Chondrocyte (in vitro differentiated cells): Measurements from ENCODE around the gene AGBL3. TPM values are rescaled to one million over a fixed set of nuclear protein-coding genes. Genes with fewer than 3 reads are reported as not detected.

Experiments used
- DNase-seq: peaks from one replicate; pipeline ENCODE4 v3.0.0; 2021; ENCODE audit warnings: mixed read lengths, low spot score
- H3K27ac Mint-ChIP-seq: one replicate; pipeline ENCODE4 v1.8.0; 2021; ENCODE audit warnings: mild to moderate bottlenecking, moderate library complexity, mixed read lengths; ENCODE audit not compliant: unreplicated experiment
- H3K27me3 Mint-ChIP-seq: 2 replicates; pipeline ENCODE4 v1.8.0; 2021; ENCODE audit warnings: low read depth, mixed read lengths
- H3K36me3 Mint-ChIP-seq: 2 replicates; pipeline ENCODE4 v1.8.0; 2021; ENCODE audit warnings: low read depth, mixed read lengths
- H3K4me1 Mint-ChIP-seq: 2 replicates; pipeline ENCODE4 v1.8.0; 2021; ENCODE audit warnings: low read depth, mild to moderate bottlenecking, mixed read lengths
- H3K4me3 Mint-ChIP-seq: one replicate; pipeline ENCODE4 v1.8.0; 2021; ENCODE audit warnings: mild to moderate bottlenecking, moderate library complexity, mixed read lengths; ENCODE audit not compliant: unreplicated experiment
- H3K9me3 Mint-ChIP-seq: 2 replicates; pipeline ENCODE4 v1.8.0; 2021; ENCODE audit warnings: low read depth, mixed read lengths
- total RNA-seq: library from RNA; stranded (reverse); gene quantifications from 3 replicates; pipeline ENCODE4 v1.2.1, GENCODE V29; 2021
- TF ChIP-seq, protein P1 (sequence below): fragments of 200-600 bp; sonication (generic); IDR thresholded peaks from 2 replicates; pipeline ENCODE4 v1.5.0; 2021; ENCODE audit warnings: antibody characterized with exemption, mild to moderate bottlenecking, moderate library complexity

Gene AGBL3
- total RNA-seq, 1 donor from 2014 or later, result 0.30 TPM

DNA sequence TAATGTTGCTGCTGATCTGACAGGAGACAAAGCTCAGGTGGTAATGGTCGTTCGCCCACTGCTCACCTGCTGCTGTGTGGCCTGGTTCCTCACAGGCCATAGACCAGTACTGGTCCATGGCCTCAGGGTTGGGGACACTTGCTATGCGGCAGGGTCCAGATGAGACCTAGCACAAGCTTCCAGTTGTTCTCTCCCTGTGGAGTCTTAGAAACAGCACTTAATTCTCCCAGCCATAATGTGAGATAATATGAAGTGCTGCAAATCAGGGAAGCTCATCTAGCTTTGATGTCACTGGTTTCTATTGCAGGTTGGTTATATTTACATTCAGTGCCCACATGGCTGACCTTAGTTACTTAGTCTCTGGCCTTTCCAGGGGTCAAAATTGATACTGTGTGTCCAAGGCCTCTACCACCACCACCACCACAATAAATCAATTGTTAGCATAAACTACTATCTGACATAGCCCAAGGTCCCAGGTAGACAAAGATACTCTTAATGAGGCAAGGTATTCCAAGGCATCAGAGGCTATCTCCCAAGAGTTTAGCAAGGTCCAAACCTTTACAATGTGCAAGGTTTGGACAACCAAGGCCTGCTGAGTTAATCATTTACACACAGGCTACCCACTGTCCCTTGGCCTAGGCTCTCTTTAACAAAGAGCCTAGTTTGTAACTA is 11.0 kb downstream of the AGBL3 start:
- Mint-ChIP-seq H3K9me3 (peaks cover 11% of the 10 kb centered on the region), H3K36me3 (no peaks in the 10 kb centered on the region), H3K4me1 (peaks cover 16% of the 10 kb centered on the region), H3K4me3 (no peak overlapping the region), H3K27ac (no peak overlapping the region), H3K27me3 (no peaks in the 10 kb centered on the region)
- TF ChIP-seq, protein P1, sequence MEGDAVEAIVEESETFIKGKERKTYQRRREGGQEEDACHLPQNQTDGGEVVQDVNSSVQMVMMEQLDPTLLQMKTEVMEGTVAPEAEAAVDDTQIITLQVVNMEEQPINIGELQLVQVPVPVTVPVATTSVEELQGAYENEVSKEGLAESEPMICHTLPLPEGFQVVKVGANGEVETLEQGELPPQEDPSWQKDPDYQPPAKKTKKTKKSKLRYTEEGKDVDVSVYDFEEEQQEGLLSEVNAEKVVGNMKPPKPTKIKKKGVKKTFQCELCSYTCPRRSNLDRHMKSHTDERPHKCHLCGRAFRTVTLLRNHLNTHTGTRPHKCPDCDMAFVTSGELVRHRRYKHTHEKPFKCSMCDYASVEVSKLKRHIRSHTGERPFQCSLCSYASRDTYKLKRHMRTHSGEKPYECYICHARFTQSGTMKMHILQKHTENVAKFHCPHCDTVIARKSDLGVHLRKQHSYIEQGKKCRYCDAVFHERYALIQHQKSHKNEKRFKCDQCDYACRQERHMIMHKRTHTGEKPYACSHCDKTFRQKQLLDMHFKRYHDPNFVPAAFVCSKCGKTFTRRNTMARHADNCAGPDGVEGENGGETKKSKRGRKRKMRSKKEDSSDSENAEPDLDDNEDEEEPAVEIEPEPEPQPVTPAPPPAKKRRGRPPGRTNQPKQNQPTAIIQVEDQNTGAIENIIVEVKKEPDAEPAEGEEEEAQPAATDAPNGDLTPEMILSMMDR, result no peak
- no peak for DNase-seq

GRCh38 chr7:134999136-134999535 is 12.8 kb downstream of the AGBL3 start:
- TF ChIP-seq, protein P1, result no peak
- peaks cover 11% of the 10 kb centered on the region for H3K4me1 Mint-ChIP-seq
- no peak for DNase-seq
- no peak overlapping the region for H3K27ac Mint-ChIP-seq
- no peak overlapping the region for H3K4me3 Mint-ChIP-seq
- H3K36me3 Mint-ChIP-seq, result no peaks in the 10 kb centered on the region
- peaks cover 11% of the 10 kb centered on the region for H3K9me3 Mint-ChIP-seq
- H3K27me3 Mint-ChIP-seq, result no peaks in the 10 kb centered on the region

GRCh38 chr7:135001390-135002165 is 15.3 kb downstream of the AGBL3 start:
- TF ChIP-seq, protein P1, result no peak
- peaks cover under 1% of the 10 kb centered on the region for H3K36me3 Mint-ChIP-seq
- DNase-seq, result no peak
- no peaks in the 10 kb centered on the region for H3K27me3 Mint-ChIP-seq
- no peaks in the 10 kb centered on the region for H3K4me1 Mint-ChIP-seq
- H3K27ac Mint-ChIP-seq, result no peak overlapping the region
- H3K9me3 Mint-ChIP-seq, result peaks cover 12% of the 10 kb centered on the region
- H3K4me3 Mint-ChIP-seq, result no peak overlapping the region

- Mint-ChIP-seq H3K36me3 (peaks cover 2% of the 10 kb centered on the region), H3K27ac (no peak overlapping the region), H3K9me3 (peaks cover 15% of the 10 kb centered on the region), H3K4me1 (no peaks in the 10 kb centered on the region), H3K4me3 (no peak overlapping the region), H3K27me3 (peaks cover 1% of the 10 kb centered on the region)
- TF ChIP-seq, protein P1, result no peak
- no peak for DNase-seq
These were observed 25.9 kb downstream of the AGBL3 start for GRCh38 chr7:135012229-135012628.

- no peaks in the 10 kb centered on the region for H3K36me3 Mint-ChIP-seq
- peaks cover 2% of the 10 kb centered on the region for H3K27me3 Mint-ChIP-seq
- no peak for DNase-seq
- peaks cover 30% of the 10 kb centered on the region for H3K9me3 Mint-ChIP-seq
- H3K4me1 Mint-ChIP-seq, result no peaks in the 10 kb centered on the region
- H3K27ac Mint-ChIP-seq, result no peak overlapping the region
- no peak overlapping the region for H3K4me3 Mint-ChIP-seq
- TF ChIP-seq, protein P1, result no peak
These were observed 37.3 kb downstream of the AGBL3 start for GRCh38 chr7:135023622-135024021.
